ENCODE results near the gene FAM3C. TPM values are rescaled to one million over a fixed set of nuclear protein-coding genes. Genes with fewer than 3 reads are reported as not detected.

Gene FAM3C
- polyA plus RNA-seq, 1 donor from 2014 or later = 61.8 TPM

DNA sequence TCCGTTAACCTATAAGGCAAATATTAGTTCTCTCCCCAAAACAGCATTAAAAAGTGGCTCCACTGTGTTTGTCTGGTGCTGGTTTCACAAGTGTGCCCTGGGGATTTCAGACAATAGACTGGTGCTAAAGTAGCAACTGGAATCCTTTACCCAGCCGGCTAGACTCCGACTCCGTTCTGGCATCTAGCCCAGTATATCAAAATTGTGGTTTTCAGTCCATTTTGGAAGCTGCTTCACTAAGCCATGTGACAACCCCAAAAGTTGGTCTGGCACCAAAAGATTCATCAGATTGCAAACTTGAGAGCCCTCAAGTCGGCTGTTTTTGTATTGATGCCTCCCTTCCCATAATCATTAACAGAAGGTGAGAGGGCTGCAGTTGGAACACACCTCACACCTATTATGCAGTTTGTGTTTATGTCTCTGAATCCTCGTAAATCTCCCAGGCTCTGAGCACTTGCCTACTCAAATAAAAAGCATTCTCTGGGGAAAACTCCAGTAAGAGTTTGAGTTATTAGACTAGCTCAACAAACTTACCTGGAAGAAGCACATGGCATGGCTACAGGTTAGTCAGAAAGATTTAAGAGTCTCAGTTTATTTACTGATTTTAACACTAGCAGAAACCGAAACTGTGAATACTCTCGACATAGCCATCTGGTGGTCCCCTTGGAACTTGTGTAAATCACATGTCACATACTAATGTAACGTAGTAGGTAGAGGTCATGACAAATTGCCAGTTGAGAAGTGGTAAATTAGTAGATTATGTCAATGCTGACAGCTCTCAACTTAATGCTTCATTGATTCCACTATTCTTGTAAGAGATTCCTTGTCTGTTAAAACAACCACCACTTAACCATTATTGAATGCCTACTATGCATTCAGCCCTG, 82.1 kb downstream of the FAM3C start:
- no peak overlapping the region for H3K9ac ChIP-seq (ENCODE audit: low read length)
- no peaks in the 10 kb centered on the region for H3K9me3 ChIP-seq (ENCODE audit: low read length)
- no peak overlapping the region for H3K4me3 ChIP-seq (ENCODE audit: low read length)
- no peaks in the 10 kb centered on the region for H3K9me2 ChIP-seq (ENCODE audit: insufficient read depth, low read length)
- no peaks in the 10 kb centered on the region for H3K36me3 ChIP-seq (ENCODE audit: insufficient read depth, low read length)
- TF ChIP-seq MXI1 (conservative IDR thresholded peaks at IDR 0.05; ENCODE audit: poor library complexity, severe bottlenecking) (peak; percentile 58), POLR2AphosphoS5 (IDR thresholded peaks at IDR 0.05) (peak; percentile 68), EP300 (conservative IDR thresholded peaks at IDR 0.05; ENCODE audit: poor library complexity, severe bottlenecking) (peak; percentile 94), TAF1 (IDR thresholded peaks at IDR 0.05; ENCODE audit: low read depth) (no peak)
- TF ChIP-seq, protein P1, sequence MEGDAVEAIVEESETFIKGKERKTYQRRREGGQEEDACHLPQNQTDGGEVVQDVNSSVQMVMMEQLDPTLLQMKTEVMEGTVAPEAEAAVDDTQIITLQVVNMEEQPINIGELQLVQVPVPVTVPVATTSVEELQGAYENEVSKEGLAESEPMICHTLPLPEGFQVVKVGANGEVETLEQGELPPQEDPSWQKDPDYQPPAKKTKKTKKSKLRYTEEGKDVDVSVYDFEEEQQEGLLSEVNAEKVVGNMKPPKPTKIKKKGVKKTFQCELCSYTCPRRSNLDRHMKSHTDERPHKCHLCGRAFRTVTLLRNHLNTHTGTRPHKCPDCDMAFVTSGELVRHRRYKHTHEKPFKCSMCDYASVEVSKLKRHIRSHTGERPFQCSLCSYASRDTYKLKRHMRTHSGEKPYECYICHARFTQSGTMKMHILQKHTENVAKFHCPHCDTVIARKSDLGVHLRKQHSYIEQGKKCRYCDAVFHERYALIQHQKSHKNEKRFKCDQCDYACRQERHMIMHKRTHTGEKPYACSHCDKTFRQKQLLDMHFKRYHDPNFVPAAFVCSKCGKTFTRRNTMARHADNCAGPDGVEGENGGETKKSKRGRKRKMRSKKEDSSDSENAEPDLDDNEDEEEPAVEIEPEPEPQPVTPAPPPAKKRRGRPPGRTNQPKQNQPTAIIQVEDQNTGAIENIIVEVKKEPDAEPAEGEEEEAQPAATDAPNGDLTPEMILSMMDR (IDR thresholded peaks at IDR 0.05; ENCODE audit: poor library complexity, severe bottlenecking) = peak; percentile 28
- H3K27ac ChIP-seq (ENCODE audit: low read length) = no peak overlapping the region
- no peaks in the 10 kb centered on the region for H4K20me1 ChIP-seq (ENCODE audit: insufficient read depth)
- no peak overlapping the region for H3K4me2 ChIP-seq (ENCODE audit: low read length)
- no peaks in the 10 kb centered on the region for H3K79me2 ChIP-seq (replicated peaks; ENCODE audit: insufficient read depth, low read length)
- no peaks in the 10 kb centered on the region for H3F3A ChIP-seq (ENCODE audit: insufficient read depth, low read length, poor library complexity, severe bottlenecking)
- H2AFZ ChIP-seq (ENCODE audit: low read depth, low read length) = no peak overlapping the region
- H3K27me3 ChIP-seq (ENCODE audit: insufficient read depth, low read depth, low read length) = no peaks in the 10 kb centered on the region

DNA sequence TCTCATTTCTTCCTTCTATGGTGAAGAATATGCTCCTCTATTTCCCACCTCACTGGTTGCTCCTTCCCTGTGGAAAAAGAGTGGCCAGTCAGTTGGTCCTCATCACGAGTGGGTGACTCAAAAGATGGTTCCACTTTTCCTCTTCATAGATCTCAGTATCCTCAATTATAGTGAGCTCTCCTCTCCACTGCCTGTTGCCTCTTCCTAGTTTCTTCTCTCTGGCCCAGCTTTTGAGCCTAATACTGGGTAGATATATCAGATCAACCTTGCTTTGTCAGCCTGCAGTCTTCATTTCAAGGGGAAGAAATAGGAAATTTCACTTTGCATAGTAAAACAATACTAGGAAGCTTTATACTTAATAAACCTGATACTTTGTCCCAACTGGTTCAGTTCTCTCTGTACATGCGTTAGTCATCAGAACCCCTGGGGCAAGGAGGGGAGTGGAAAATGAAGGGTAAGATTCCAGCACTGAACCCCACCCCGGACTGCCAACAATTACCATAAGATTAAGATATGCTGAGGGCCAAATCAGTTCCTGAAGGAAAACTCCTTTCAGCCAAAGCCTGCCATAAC, 82.8 kb downstream of the FAM3C start:
- no peaks in the 10 kb centered on the region for H3K27me3 ChIP-seq (ENCODE audit: insufficient read depth, low read depth, low read length)
- H3K9me2 ChIP-seq (ENCODE audit: insufficient read depth, low read length) = no peaks in the 10 kb centered on the region
- no peak overlapping the region for H3K27ac ChIP-seq (ENCODE audit: low read length)
- H3F3A ChIP-seq (ENCODE audit: insufficient read depth, low read length, poor library complexity, severe bottlenecking) = no peaks in the 10 kb centered on the region
- no peak overlapping the region for H2AFZ ChIP-seq (ENCODE audit: low read depth, low read length)
- no peak overlapping the region for H3K4me3 ChIP-seq (ENCODE audit: low read length)
- H3K79me2 ChIP-seq (replicated peaks; ENCODE audit: insufficient read depth, low read length) = no peaks in the 10 kb centered on the region
- H4K20me1 ChIP-seq (ENCODE audit: insufficient read depth) = no peaks in the 10 kb centered on the region
- H3K9ac ChIP-seq (ENCODE audit: low read length) = no peak overlapping the region
- H3K4me2 ChIP-seq (ENCODE audit: low read length) = no peak overlapping the region
- no peaks in the 10 kb centered on the region for H3K9me3 ChIP-seq (ENCODE audit: low read length)
- H3K36me3 ChIP-seq (ENCODE audit: insufficient read depth, low read length) = no peaks in the 10 kb centered on the region
- TF ChIP-seq RAD21 (conservative IDR thresholded peaks at IDR 0.05) = no peak
- no peak for TF ChIP-seq MXI1 (conservative IDR thresholded peaks at IDR 0.05; ENCODE audit: poor library complexity, severe bottlenecking)
- TF ChIP-seq, protein P1 (IDR thresholded peaks at IDR 0.05; ENCODE audit: poor library complexity, severe bottlenecking) = no peak
- TF ChIP-seq POLR2AphosphoS5 (IDR thresholded peaks at IDR 0.05) = no peak
- TF ChIP-seq, protein P2, sequence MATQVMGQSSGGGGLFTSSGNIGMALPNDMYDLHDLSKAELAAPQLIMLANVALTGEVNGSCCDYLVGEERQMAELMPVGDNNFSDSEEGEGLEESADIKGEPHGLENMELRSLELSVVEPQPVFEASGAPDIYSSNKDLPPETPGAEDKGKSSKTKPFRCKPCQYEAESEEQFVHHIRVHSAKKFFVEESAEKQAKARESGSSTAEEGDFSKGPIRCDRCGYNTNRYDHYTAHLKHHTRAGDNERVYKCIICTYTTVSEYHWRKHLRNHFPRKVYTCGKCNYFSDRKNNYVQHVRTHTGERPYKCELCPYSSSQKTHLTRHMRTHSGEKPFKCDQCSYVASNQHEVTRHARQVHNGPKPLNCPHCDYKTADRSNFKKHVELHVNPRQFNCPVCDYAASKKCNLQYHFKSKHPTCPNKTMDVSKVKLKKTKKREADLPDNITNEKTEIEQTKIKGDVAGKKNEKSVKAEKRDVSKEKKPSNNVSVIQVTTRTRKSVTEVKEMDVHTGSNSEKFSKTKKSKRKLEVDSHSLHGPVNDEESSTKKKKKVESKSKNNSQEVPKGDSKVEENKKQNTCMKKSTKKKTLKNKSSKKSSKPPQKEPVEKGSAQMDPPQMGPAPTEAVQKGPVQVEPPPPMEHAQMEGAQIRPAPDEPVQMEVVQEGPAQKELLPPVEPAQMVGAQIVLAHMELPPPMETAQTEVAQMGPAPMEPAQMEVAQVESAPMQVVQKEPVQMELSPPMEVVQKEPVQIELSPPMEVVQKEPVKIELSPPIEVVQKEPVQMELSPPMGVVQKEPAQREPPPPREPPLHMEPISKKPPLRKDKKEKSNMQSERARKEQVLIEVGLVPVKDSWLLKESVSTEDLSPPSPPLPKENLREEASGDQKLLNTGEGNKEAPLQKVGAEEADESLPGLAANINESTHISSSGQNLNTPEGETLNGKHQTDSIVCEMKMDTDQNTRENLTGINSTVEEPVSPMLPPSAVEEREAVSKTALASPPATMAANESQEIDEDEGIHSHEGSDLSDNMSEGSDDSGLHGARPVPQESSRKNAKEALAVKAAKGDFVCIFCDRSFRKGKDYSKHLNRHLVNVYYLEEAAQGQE (IDR thresholded peaks at IDR 0.05; ENCODE audit: borderline replicate concordance) = no peak
